COR-L47 (cell line): Measurements from ENCODE around the gene ADGRB3.
"Not testable (repeated sequence)": the region's sequence is repeated elsewhere in the genome, so short reads cannot be mapped to it uniquely, and the experiment has no call there.

Experiments
- DNase-seq: peaks from one replicate; lab custom pipeline; 2025; lab: John Stamatoyannopoulos, UW

ADGRB3 gene

DNA sequence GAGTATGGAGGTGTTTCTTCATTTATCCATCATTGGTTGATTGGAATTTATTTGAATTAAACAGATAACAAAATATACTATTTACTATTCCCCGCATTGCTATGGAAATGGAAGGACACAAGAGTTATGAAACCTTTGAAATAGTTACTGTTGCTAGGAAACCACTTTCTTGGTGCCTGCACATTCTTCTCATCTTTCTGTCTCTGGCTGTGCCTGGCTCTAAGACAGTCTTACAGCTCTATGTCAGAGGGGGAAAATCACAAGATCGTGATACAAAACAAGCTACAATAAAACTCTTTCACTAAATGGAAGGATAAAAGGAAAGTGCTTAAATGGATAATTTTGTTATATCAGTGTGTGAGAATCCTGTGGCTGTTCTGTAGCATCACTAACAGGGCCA is 708.8 kb downstream of the ADGRB3 start:
- no peak for DNase-seq

DNA sequence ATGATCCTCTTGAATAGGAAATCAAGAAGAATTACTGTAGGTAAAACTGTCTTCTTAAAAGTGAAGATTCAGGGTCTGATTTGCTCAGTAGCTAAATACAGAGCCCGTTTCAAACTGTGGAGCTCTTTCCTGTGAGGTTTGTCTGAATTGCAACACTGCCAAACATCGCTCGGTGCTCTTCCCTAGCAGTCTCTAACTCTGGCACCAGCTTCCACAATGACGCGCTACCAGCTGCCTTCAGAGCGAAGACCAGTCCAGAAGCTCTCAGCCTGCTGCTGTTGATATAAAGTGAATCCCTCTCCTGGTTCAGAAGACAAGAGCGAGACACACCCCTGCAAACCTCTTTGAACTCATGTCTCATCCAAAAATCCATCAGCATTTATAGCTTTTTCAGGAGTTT is 714.7 kb downstream of the ADGRB3 start:
- DNase-seq, result no peak

DNA sequence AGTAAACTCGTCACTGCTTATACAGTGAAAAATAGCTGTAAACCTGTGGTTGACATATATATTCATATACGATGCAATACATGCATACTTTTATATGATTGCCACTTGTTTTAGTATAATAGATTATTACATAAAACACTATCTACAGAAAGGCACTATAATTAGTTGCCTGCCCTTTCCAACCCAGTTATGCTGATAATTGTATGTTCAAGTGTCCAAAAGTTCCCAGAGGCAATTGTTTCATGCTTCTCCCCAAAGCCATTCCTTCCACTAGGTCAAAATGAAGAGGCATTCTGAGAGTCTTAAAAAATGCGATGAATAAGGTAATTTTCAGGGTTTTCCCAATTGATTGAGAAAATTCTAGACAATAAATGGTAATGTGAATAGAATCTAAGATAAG is 727.1 kb downstream of the ADGRB3 start:
- DNase-seq, result no peak

DNA sequence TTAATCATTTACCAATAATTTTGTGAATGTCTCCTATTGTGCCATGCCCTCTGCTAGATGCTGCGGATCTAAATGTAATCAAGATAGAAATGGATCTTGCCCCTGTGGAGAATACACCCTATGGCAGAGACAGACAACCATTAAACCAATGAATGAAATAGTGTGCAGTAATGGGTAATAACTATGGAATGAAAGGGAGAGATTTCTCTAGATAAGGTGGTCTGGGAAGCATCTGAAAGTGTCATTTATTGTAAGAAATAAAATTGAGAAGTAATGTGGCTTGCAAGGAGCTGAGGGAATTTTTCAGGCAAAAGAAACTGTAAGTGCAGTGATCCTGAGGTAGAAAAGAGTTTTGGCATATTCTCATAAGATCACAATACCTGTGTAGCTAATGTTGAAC is 731.7 kb downstream of the ADGRB3 start:
- DNase-seq, result no peak

DNA sequence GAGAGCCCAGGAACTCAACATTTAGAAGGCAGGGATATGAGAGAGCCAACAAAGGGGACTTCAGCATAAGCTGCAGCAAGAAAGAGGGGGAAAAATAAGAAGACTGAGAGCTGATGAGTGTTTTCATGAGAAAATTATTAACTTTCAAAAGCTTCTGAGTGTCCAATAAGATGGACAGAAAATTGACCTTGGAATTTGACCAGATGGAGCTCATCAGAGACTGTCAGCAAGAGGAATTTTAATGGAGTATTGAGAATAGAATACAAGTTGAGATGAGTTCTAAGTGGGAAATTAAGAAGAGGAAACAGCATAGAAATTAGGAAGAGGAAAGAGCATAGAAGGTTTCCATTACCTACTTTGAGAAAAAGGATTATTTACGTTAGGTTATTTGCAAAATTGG is 733.5 kb downstream of the ADGRB3 start:
- DNase-seq, result no peak

DNA sequence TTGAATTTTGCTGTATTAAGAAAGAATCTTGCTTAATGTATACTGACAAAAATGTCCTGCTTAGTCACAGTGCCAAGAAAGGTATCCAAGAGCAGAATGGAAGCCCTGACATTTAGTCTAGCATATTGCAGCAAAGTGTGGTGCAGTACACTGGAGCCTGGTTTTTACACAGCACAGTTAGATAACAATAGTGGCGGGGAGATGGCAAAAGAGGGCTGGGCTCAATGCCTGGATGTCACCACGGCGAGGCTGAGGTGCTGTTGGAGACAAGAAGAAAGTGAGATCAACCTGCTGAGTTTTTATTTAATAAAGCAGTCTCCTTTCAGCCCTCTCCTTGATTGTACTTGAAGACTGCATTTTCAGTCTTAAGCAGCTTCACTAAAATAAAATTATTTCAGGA is 735.7 kb downstream of the ADGRB3 start:
- DNase-seq, result no peak

DNA sequence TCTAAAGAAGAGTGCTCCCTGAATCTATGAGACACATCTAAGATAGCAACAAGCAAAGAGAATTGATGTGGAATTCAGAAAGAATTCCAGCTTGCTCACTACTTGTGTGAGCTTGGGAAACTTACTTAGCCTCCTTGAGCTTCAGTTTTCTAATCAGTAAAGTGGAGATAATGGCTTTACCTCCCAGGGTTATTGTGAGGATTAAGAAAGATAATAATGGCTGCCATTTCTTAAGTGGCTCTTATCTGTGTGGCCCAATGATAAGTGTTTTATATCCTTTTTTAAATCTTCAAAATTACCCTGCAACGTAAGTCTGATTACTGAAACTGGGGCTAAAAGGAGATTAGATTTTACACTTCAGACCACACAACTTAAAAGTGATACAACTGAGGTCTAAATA is 743.2 kb downstream of the ADGRB3 start:
- DNase-seq, result no peak

DNA sequence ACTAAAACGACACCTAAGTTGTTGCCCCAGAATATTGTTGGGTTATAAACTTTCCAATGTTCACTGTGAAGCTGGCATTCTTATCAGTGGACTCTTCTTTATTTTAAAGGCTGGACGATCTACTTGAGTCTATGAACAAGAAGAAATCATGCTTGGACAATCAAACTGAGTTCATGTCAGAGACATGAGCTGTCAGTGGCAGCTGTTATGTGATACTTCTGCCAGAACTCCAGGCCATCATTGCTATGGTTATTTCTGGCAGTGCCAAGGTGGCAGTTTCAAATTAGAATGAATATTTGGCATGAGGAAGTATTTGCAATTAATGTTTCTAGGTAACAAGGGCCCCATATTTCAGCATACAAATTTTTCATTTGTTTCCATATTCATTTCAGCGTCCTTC is 744.4 kb downstream of the ADGRB3 start:
- DNase-seq, result no peak

DNA sequence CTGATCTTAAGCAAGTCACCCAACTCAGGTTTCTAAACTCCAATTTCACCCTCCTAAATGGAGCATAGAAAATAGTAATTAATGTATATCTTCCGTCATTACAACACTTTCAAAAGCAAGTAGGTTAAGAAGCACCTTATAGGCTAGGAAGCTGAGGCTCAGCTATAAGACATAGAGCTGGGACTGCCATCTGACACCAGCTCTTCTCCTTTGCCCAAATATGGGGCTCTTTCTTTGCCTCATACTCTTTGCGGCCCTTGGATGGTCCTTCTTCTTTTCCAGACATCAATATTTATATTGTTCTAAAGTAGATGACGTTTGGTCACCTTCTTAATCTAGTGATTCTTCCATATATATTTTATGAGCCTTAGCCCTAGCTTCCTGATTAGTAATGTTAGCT is 748.5 kb downstream of the ADGRB3 start:
- DNase-seq, result no peak

DNA sequence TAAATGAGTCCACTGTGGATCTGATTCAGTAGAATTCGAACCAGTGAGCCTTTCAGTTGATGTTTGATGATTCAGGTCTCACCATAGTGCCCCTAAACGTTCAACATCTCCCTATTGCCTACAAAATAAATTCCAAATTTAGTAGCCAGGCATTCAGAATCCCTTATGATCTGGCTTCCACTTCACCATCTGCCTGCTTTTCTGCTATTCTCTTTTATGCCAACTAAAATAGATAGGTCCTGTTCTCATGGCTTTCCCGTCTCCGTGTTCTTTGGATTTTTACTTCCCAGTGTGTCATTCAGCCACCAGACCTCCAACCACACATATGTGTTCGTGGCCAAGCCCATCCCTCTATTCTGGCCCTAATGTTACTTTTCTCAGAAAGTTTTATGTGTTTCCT is 751.3 kb downstream of the ADGRB3 start:
- DNase-seq, result no peak

DNA sequence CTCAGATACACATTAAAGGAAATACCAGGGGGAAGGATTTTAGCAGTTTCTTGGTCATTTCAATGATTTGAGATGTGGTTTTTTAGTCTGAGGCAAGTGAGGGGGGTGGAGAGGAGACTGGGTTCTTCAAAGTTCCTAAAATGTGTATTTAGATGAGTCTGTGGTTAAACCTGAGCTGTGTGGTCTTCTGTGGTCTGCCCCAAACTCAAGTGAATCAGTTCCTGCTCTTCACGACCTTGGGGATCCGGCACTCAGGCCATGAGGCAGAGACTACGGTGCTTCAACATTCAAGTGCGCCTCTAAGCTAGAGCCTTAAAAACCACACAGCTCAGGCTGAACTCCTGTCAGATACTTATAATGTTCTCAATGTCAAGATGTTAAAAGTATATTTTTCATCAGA is 755.0 kb downstream of the ADGRB3 start:
- no peak for DNase-seq

DNA sequence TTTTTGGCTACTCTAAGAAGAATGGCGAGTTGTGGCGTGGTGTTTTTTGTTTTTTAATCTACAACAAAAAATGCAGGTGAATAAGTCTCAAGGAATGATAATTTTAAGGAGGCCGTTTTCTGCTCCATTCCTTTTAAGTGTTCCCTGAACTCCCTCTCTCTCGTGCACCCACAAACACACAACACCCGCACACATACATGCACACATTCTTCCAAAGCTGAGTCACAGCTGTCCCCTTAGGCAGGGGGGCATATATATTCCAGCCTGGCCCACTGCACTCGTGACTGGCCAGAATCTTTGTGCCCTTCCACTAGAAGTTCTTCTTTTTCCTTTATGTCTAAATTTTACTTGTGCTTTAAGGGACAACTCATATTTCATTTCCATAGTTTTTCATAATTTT is 756.0 kb downstream of the ADGRB3 start:
- DNase-seq, result no peak

DNA sequence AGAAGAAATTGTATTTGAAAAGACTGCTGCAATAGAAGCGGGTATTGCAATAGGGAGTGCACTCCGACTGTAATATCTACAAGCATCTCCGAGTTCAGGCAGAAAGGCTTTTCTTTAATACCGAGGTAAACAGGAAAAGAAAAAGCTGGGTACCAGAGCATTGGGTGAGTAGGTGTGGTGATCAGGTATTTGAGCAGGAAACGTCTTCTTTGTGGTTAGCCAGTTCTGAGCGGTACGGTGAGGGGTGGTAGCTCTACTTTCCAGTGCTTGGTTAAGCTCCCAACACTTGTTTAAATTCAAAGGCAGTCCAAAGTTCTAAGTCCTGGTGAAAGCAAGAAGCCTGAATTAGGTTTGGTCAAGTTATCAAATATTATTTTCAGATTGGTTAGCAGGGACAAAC is 757.7 kb downstream of the ADGRB3 start:
- DNase-seq, result no peak

DNA sequence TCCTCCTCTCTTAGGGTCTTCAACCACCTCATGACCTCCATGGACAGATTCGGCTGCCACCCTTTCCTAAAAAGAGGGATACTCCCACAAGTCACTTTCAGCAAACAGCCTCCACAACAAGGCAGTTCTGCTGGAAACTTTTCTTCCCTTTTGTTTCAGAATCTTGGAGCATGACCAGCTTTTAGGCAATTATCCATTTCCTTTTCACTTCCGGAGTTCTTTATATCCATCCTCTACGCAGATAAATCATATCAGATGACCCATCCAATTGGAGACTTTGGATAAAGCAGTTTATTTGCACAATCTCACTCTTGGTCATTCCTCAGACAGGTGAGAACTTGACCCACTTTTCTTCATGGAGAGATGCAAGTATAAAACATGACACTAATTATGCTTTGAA is 763.2 kb downstream of the ADGRB3 start:
- DNase-seq, result peak; percentile 77

DNA sequence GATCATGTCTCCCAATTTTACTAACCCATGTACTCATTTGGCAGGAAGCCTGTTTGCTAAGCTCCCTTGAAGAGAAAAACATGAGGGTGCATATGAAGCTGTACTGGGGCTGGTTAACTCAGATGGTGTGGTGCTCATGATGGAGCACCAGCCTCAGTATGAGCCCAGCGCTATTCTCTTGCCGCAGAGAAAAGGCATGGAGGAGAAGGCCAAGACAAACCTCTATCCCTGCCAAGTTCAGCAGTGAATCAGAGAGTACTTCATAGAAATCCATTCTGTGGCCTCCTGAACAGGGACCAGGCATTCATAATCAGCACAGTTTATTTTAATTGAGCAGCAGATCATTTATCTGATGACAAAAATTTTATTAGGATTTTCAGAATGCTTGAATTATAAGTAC is 763.6 kb downstream of the ADGRB3 start:
- DNase-seq, result no peak

DNA sequence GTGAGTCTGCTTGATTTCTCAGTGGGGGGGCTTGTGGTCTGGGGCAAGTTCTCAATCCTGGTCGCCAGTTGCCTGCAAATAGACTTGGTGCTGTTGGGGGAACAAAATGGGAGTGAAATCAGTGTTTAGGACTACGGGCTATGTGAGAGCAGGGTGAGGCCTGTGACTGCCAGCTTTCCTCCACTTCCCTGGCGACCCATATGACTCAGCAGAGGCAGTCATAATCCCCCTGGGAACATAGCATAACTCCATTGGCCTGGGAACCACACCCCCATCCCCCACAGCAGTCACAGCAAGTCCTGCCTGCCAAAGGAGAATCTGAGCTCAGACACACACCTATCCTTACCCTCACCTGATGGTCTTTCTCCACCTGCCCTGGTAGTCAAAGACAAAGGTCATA is 773.8 kb downstream of the ADGRB3 start:
- DNase-seq, result no peak

DNA sequence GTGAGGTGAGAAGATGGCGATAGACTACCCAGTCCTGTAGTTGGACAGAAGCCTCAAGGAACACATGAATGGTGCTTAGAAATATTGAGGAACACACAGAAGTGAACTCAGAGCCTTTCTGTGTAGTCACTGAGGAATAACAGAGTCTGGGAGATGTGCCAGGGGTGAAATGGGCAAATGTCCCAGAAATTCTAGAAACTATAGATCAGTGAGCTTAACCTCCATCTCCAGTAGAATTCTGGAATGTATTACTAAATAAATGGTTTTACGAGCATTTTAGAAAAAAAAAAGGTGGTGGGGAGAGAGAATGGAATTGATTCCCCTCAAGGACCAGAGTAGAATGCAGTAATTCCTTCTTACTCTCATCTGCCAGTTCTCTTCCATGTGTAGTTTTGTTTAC is 781.7 kb downstream of the ADGRB3 start:
- peak; percentile 36 for DNase-seq

DNA sequence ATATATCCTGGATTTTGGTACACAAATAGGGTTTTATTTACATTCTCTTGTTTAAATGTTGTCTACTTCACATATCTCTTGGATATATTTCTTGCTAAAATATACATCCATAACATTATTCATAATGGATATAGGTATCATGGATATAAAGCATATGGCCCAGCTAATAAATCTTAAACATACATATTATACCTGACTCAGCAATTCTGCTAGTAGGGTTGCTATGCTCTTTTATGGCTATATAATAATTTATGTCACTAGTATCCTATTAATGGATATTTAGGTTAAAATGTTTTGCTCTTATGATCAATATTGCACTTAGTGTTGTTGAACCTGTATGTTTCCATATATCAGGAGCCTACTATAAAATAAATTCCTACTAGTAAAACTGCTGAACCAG is 786.2 kb downstream of the ADGRB3 start:
- no peak for DNase-seq

DNA sequence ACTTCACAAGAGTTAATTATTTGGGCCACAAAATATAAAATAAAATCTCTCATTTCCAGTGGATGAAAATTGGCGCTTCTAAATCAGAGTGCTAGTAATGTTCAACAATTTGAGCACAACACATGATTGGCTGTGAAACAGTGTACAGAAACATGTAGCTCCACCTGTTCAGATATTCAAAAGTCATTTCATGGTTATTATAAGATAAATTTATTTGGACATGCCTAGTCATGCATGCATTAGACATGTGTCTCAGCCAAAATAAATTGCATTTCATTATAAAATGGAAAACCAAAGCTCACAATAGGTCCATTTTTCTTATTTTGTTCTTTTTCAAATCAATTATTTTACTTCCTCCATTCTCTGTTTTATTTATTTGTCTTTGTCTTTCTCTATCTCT is 786.9 kb downstream of the ADGRB3 start:
- no peak for DNase-seq

DNA sequence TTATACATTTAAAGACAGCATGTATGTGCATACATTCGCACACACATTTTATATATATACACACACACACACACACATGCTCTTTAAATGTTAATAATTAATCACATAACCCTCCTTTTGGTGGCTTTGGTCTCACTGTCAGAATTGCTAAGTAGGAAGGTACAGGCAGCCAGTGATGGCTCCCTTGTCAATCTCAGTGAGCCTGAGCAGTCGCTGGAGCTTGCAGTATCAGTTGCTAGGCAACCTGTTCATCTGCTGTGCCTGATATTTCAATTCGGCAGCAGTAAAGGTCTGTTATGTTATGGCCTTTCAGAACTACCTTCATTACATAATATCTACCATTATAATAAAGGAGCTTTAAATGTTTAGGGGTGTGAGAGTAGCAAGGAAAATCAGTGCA is 787.4 kb downstream of the ADGRB3 start:
- DNase-seq, result peak; percentile 65

DNA sequence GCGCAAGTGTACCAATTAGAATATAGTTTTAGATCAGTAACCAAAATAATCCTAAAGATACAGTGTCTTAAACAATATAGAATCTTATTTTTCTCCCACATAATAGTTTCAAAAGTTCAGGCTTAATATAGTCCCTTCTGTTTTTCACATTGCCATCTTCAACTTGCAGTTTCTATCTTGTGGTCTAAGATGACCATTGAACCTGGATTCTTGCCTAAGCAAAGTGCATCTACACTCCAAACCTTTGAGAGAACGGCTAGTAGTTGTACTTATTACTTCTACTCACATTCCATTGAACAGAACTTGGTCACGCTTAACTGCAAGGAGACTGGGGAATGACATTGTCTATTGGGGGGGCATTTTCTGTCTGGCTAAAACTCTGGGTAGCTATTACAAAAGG is 788.7 kb downstream of the ADGRB3 start:
- no peak for DNase-seq

DNA sequence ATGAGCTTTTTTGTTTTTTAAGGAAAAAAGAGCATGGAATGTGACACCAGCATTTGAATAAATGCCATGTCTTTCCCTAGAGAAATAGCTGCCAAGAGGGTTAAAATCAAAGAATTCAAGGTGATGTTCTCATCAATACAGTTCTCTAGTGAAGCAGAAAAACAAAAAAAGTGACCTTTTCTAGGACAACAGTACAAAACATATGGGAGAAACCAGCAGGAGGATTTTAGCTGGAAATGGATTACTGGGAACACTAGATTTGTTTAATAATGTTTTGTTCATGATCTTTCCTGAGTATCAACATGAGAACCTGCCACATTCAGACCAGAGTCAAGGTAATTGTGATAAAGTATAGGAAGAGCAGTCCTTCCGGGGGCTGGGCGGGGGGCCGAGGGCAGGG is 789.5 kb downstream of the ADGRB3 start:
- peak; percentile 14 for DNase-seq

DNA sequence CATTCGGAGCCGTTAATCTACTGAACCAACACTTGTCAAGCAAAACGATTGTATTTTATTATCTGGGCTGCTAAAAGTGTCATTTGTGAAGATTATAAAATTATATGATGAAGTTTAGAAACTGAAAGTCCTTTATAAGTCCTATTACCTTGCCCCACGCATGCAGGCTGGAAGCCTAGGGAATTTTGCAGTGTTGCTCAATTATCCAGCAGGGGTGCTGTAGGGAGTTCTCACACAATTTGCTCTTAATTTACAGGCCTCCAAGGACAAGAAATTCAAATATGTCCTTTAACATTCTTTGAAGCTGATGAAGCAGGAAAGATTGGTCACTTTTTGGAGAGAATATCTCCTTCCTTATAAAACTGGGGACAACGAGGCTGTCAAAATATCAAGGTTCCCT is 792.8 kb downstream of the ADGRB3 start:
- DNase-seq, result no peak

DNA sequence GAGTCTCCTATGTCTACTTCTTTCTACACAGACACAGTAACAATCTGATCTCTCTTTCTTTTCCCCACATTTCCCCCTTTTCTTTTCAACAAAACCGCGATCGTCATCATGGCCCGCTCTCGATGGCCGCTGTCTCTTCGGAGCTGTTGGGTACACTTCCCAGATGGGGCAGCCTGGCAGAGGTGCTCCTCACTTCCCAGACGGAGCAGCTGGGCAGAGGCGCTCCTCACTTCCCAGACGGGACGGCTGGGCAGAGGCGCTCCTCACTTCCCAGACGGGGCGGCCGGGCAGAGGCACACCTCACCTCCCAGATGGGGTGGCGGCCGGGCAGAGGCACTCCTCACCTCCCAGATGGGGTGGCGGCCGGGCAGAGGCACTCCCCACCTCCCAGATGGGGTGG is 797.1 kb downstream of the ADGRB3 start:
- not testable (repeated sequence) for DNase-seq

DNA sequence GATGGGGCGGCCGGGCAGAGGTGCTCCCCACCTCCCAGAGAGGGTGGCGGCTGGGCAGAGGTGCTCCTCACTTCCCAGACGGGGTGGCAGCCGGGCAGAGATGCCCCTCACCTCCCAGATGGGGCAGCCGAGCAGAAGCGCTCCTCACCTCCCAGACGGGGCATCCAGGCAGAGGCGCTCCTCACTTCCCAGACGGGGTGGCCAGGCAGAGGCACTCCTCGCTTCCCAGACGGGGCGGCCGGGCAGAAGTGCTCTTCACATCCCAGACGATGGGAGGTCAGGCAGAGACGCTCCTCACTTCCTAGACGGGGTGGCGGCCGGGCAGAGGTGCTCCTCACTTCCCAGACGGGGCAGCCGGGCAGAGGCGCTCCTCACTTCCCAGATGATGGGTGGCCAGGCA is 798.0 kb downstream of the ADGRB3 start:
- DNase-seq, result not testable (repeated sequence)
